ENCODE results near the gene EPHA2.

The EPHA2 gene

DNA sequence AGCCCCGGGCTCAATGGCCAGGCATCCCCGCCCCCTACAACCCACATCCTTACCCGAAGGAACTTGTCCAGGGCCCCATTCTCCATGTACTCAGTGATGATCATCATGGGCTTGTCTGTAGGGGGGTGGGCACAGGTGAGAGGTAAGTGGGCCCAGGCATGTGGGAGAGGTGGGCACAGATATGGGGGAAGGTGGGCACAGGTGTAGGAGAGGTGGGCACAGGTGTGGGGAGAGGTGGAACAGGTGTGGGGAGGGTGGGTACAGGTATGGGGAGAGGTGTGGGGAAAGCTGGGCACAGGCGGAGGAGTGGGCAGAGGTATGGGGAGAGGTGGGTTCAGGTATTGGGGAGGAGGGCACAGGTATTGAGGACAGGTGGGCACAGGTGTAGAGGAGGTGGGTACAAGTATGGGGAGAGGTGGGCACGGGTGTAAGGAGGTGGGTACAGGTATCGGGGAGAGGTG, 23.5 kb downstream of the EPHA2 start:
- Histone ChIP-seq H3K4me2 (no peak overlapping the region), H3K4me3 (IDR thresholded peaks at IDR 0.05; ENCODE audit: insufficient read depth, low read depth, low read length) (no peak overlapping the region), H3K27ac (no peak overlapping the region), H3K4me1 (ENCODE audit: low read depth, poor library complexity, severe bottlenecking) (no peaks in the 10 kb centered on the region), H3K36me3 (ENCODE audit: insufficient read depth) (no peaks in the 10 kb centered on the region), H3K27me3 (ENCODE audit: insufficient read depth, low read depth) (peaks cover 9% of the 10 kb centered on the region; the same call in 1 of the 2 replicates), H4K20me1 (ENCODE audit: insufficient read depth) (no peaks in the 10 kb centered on the region), H3K79me2 (ENCODE audit: insufficient read depth, low read depth) (no peaks in the 10 kb centered on the region), H2AFZ (ENCODE audit: low read depth) (no peak overlapping the region), H3K9ac (no peak overlapping the region)
- TF ChIP-seq, protein P1, sequence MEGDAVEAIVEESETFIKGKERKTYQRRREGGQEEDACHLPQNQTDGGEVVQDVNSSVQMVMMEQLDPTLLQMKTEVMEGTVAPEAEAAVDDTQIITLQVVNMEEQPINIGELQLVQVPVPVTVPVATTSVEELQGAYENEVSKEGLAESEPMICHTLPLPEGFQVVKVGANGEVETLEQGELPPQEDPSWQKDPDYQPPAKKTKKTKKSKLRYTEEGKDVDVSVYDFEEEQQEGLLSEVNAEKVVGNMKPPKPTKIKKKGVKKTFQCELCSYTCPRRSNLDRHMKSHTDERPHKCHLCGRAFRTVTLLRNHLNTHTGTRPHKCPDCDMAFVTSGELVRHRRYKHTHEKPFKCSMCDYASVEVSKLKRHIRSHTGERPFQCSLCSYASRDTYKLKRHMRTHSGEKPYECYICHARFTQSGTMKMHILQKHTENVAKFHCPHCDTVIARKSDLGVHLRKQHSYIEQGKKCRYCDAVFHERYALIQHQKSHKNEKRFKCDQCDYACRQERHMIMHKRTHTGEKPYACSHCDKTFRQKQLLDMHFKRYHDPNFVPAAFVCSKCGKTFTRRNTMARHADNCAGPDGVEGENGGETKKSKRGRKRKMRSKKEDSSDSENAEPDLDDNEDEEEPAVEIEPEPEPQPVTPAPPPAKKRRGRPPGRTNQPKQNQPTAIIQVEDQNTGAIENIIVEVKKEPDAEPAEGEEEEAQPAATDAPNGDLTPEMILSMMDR (conservative IDR thresholded peaks at IDR 0.05; ENCODE audit: low read depth, low read length) = no peak

DNA sequence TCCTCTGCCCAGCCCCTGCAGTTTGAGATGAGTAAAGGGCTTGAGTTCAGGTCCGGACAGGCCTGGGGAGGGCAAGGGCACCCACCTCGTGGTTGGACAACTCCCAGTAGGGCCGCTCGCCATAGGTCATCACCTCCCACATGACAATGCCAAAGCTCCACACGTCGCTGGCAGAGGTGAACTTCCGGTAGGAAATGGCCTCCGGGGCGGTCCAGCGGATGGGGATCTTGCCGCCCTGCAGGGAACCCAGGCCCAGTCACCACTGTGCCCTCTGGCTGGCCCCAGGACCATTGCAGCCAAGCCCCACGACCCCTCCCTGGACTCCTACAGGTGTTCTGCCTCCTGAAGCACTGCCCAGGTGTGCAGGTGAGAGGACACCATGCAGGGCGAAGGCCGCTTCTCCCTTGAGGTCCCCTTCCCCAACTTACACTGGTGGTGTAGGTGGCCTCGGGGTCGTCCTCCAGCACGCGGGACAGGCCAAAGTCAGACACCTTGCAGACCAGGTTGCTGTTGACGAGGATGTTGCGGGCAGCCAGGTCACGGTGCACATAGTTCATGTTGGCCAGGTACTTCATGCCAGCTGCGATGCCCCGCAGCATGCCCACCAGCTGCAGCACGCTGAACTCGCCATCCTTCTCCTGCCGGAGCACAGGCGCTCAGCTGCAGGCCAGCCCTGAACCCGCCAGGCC, 24.1 kb downstream of the EPHA2 start:
- Histone ChIP-seq H4K20me1 (ENCODE audit: insufficient read depth) (no peaks in the 10 kb centered on the region), H3K27me3 (ENCODE audit: insufficient read depth, low read depth) (peaks cover 9% of the 10 kb centered on the region; the same call in 1 of the 2 replicates), H2AFZ (ENCODE audit: low read depth) (no peak overlapping the region), H3K9ac (no peak overlapping the region), H3K79me2 (ENCODE audit: insufficient read depth, low read depth) (no peaks in the 10 kb centered on the region), H3K27ac (no peak overlapping the region), H3K4me2 (no peak overlapping the region), H3K36me3 (ENCODE audit: insufficient read depth) (no peaks in the 10 kb centered on the region), H3K4me3 (IDR thresholded peaks at IDR 0.05; ENCODE audit: insufficient read depth, low read depth, low read length) (no peak overlapping the region), H3K4me1 (ENCODE audit: low read depth, poor library complexity, severe bottlenecking) (no peaks in the 10 kb centered on the region)
- TF ChIP-seq, protein P1 (conservative IDR thresholded peaks at IDR 0.05; ENCODE audit: low read depth, low read length) = no peak

- TF ChIP-seq, protein P1 (conservative IDR thresholded peaks at IDR 0.05; ENCODE audit: low read depth, low read length) = no peak
- no peak overlapping the region for H3K9ac ChIP-seq
- no peaks in the 10 kb centered on the region for H3K4me1 ChIP-seq (ENCODE audit: low read depth, poor library complexity, severe bottlenecking)
- no peaks in the 10 kb centered on the region for H3K79me2 ChIP-seq (ENCODE audit: insufficient read depth, low read depth)
- H3K4me2 ChIP-seq = no peak overlapping the region
- no peaks in the 10 kb centered on the region for H3K36me3 ChIP-seq (ENCODE audit: insufficient read depth)
- no peak overlapping the region for H3K4me3 ChIP-seq (IDR thresholded peaks at IDR 0.05; ENCODE audit: insufficient read depth, low read depth, low read length)
- no peaks in the 10 kb centered on the region for H4K20me1 ChIP-seq (ENCODE audit: insufficient read depth)
- no peak overlapping the region for H2AFZ ChIP-seq (ENCODE audit: low read depth)
- H3K27ac ChIP-seq = no peak overlapping the region
- peaks cover 9% of the 10 kb centered on the region; the same call in 1 of the 2 replicates for H3K27me3 ChIP-seq (ENCODE audit: insufficient read depth, low read depth)
Observed at GRCh38 chr1:16130827-16131226, 25.0 kb downstream of the EPHA2 start.

DNA sequence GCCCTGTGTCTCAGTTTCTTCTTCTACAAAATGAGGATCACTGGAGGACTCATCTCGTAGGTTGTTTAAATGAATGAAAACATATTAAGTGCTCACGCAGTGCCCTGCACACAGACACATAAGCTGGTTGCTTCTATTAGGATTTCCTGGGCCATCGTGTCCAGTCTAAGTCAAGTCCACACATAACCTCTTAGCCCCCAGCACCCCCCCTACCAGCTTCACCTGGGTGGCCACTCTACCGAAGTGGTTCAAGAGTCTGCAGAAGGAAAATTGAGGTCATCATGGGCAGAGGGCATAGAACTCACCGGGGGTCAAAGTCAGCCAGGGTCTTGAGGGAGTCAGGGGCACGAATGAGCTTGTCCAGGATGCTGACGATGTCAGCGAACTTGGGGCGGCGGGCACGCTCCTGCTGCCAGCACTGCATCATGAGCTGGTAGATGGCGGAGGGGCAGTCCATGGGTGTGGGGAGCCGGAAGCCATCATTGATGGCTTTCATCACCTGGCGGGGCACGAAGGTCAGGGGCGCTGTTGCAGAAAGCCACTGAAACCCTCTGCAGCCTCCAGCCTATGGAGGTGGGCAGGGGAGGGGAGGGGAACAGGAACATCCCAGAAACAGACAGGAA, 25.8 kb downstream of the EPHA2 start:
- Histone ChIP-seq H3K4me3 (IDR thresholded peaks at IDR 0.05; ENCODE audit: insufficient read depth, low read depth, low read length) (no peak overlapping the region), H3K27ac (no peak overlapping the region), H3K4me2 (no peak overlapping the region), H3K4me1 (ENCODE audit: low read depth, poor library complexity, severe bottlenecking) (no peaks in the 10 kb centered on the region), H2AFZ (ENCODE audit: low read depth) (no peak overlapping the region), H3K36me3 (ENCODE audit: insufficient read depth) (no peaks in the 10 kb centered on the region), H4K20me1 (ENCODE audit: insufficient read depth) (no peaks in the 10 kb centered on the region), H3K27me3 (ENCODE audit: insufficient read depth, low read depth) (peaks cover 14% of the 10 kb centered on the region; the same call in 1 of the 2 replicates), H3K9ac (no peak overlapping the region), H3K79me2 (ENCODE audit: insufficient read depth, low read depth) (no peaks in the 10 kb centered on the region)
- TF ChIP-seq, protein P1 (conservative IDR thresholded peaks at IDR 0.05; ENCODE audit: low read depth, low read length) = no peak
